PC-9 (cell line): ENCODE data around the gene MROH2B. TPM values are rescaled to one million over a fixed set of nuclear protein-coding genes. Genes with fewer than 3 reads are reported as not detected.

Experiments
- BruUV-seq: library from RNA; stranded (reverse); fragments of 400-500 nt; replicated peaks from 2 replicates; lab custom pipeline; 2021; lab: Mats Ljungman, UMichigan
- CTCF ChIA-PET: fragments of 300-600 bp; sonication (Branson Sonifier 250); formaldehyde crosslinking; loops from one replicate; lab custom pipeline; 2022; ENCODE audit warnings: antibody characterized with exemption; lab: Charles Lee
- POLR2A ChIA-PET: fragments of 300-600 bp; sonication (Branson Sonifier 250); formaldehyde crosslinking; loops from one replicate; lab custom pipeline; 2022; ENCODE audit warnings: antibody characterized with exemption; ENCODE audit not compliant: unreplicated experiment; lab: Charles Lee
- DNase-seq, 2 experiments: peaks; one replicate each; pipeline versions ENCODE4 v3.0.0 to v3.0.0-alpha.2; 2015 to 2022; ENCODE audit warnings: mixed read lengths in 1 of 2
- H2AFZ ChIP-seq: fragments of 200-600 bp; sonication (generic); 2 replicates; pipeline ENCODE4 v1.8.1; 2017; ENCODE audit warnings: antibody characterized with exemption
- H3F3A ChIP-seq: fragments of 200-600 bp; sonication (generic); 2 replicates; pipeline ENCODE4 v1.8.1; 2017; ENCODE audit warnings: antibody characterized with exemption, mild to moderate bottlenecking, low read depth; ENCODE audit not compliant: insufficient read depth
- H3K27ac ChIP-seq: fragments of 200-600 bp; sonication (generic); 2 replicates; pipeline ENCODE4 v1.6.1; 2016; ENCODE audit warnings: mixed run types
- H3K27me3 ChIP-seq: fragments of 200-600 bp; sonication (generic); 2 replicates; pipeline ENCODE4 v1.6.1; 2016; ENCODE audit warnings: low read depth, mixed run types; ENCODE audit not compliant: insufficient read depth
- H3K36me3 ChIP-seq: fragments of 200-600 bp; sonication (generic); 2 replicates; pipeline ENCODE4 v1.6.1; 2016; ENCODE audit warnings: low read depth, mixed run types
- H3K4me1 ChIP-seq: fragments of 200-600 bp; sonication (generic); replicated peaks from 2 replicates; pipeline ENCODE4 v1.6.1; 2016; ENCODE audit warnings: mixed run types; ENCODE audit not compliant: insufficient read depth
- H3K4me2 ChIP-seq: fragments of 200-600 bp; sonication (generic); 2 replicates; pipeline ENCODE4 v1.6.1; 2017; ENCODE audit warnings: mixed run types
- H3K4me3 ChIP-seq: fragments of 200-600 bp; sonication (generic); 2 replicates; pipeline ENCODE4 v1.6.1; 2016; ENCODE audit warnings: mixed run types
- H3K79me2 ChIP-seq: fragments of 200-600 bp; sonication (generic); 2 replicates; pipeline ENCODE4 v1.6.1; 2017; ENCODE audit warnings: low read depth, mixed run types
- H3K9me2 ChIP-seq: fragments of 200-600 bp; sonication (generic); 2 replicates; pipeline ENCODE4 v1.8.1; 2017; ENCODE audit warnings: mild to moderate bottlenecking; ENCODE audit not compliant: insufficient read depth
- H3K9me3 ChIP-seq: fragments of 200-600 bp; sonication (generic); 2 replicates; pipeline ENCODE4 v1.8.1; 2016; ENCODE audit warnings: low read depth; ENCODE audit not compliant: insufficient read depth
- H4K20me1 ChIP-seq: fragments of 200-600 bp; sonication (generic); 2 replicates; pipeline ENCODE4 v1.8.1; 2017; ENCODE audit not compliant: insufficient read depth
- CTCF ChIP-seq: fragments of 200-600 bp; sonication (generic); conservative IDR thresholded peaks from 2 replicates; pipeline ENCODE4 v1.6.1; 2017; ENCODE audit warnings: mixed run types, antibody characterized with exemption, mild to moderate bottlenecking, moderate library complexity
- EZH2 ChIP-seq: fragments of 200-600 bp; sonication (generic); IDR thresholded peaks from 2 replicates; pipeline ENCODE4 v1.8.0; 2017; ENCODE audit warnings: antibody characterized with exemption, low read depth
- intact Hi-C: fragments of 100-400 bp; cut with micrococcal nuclease; formaldehyde crosslinking; loops from one replicate; pipeline ENCODE4 v1.10.0; 2022; ENCODE audit not compliant: unreplicated experiment
- total RNA-seq: library from RNA; stranded (reverse); gene quantifications from 2 replicates; pipeline ENCODE4 v1.2.3, GENCODE V29; 2021

MROH2B gene
- total RNA-seq, 1 experiment from 2014 or later, result not detected

DNA sequence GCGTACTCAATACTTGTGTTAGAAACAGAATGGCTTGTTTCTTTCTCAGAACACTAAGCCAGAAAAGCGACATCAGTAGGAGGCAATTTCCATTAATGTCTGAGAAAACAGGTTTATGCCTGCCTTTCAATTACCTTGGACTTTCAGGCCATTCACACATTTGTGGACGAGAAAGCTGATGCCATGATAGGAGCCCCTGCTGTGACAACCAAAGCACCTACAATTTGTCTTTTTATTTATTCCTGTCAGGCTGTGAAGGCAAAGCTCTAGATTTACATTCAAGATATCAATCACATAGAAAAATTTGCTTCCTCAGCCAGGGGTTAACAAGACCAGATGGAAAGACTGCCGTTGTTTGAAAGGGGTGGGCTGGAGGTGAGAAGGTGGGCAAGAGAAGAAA lies 85.6 kb downstream of the MROH2B start:
- peak in 1 of 2 experiments; percentile 33 for DNase-seq
- POLR2A ChIA-PET, result interaction anchor here (0.6 kb wide), 1 partner anchor 31 kb away, joined by 5 read pairs; no protein-coding TSS in a partner anchor
- Histone ChIP-seq H2AFZ (no peak overlapping the region), H3K9me3 (no peaks in the 10 kb centered on the region), H3K4me1 (peaks cover 18% of the 10 kb centered on the region), H3K27me3 (no peaks in the 10 kb centered on the region), H3K27ac (no peak overlapping the region), H3K4me2 (no peak overlapping the region), H3F3A (no peaks in the 10 kb centered on the region), H3K36me3 (no peaks in the 10 kb centered on the region), H3K9me2 (no peaks in the 10 kb centered on the region), H3K79me2 (no peaks in the 10 kb centered on the region), H4K20me1 (no peaks in the 10 kb centered on the region), H3K4me3 (no peak overlapping the region)
- no TSS peak for BruUV-seq
- TF ChIP-seq EZH2 (no peak), CTCF (no peak)
- intact Hi-C loops, result no loop called here
- CTCF ChIA-PET, result no interaction called here

DNA sequence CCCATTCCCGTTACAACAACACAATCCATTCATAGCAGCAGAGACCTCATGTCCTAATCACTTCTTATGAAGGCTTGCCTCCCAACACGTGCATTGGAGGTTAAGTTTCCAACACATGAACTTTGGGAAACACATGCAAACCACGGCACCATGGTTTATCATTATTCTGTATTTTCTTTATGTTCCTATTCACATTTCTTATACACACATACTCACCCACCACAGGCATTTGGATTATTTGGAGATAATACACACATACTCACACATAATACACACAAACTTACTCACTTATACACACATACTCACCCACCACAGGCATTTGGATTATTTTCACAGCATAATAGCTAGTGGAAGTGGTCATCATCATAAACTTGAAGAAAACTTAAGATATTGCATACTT lies 86.3 kb downstream of the MROH2B start:
- H3K9me2 ChIP-seq, result no peaks in the 10 kb centered on the region
- no peaks in the 10 kb centered on the region for H4K20me1 ChIP-seq
- intact Hi-C loops, result no loop called here
- DNase-seq, result peak in 1 of 2 experiments; percentile 34
- no peaks in the 10 kb centered on the region for H3F3A ChIP-seq
- H3K27ac ChIP-seq, result no peak overlapping the region
- CTCF ChIA-PET, result interaction anchor here (0.6 kb wide), 1 partner anchor 30 kb away, joined by 8 read pairs; no protein-coding TSS in a partner anchor
- no peaks in the 10 kb centered on the region for H3K27me3 ChIP-seq
- H3K36me3 ChIP-seq, result no peaks in the 10 kb centered on the region
- BruUV-seq, result no TSS peak
- H3K79me2 ChIP-seq, result no peaks in the 10 kb centered on the region
- no peak overlapping the region for H2AFZ ChIP-seq
- no peak overlapping the region for H3K4me3 ChIP-seq
- TF ChIP-seq CTCF, result no peak
- no peak for TF ChIP-seq EZH2
- H3K4me2 ChIP-seq, result no peak overlapping the region
- peaks cover 12% of the 10 kb centered on the region for H3K4me1 ChIP-seq
- H3K9me3 ChIP-seq, result no peaks in the 10 kb centered on the region
- POLR2A ChIA-PET, result no interaction called here

GRCh38 chr5:40983781-40984180 lies 87.4 kb downstream of the MROH2B start:
- H2AFZ ChIP-seq, result 0 out of 2 replicates have a peak overlapping the region, but pooled peaks have one; percentile 23
- DNase-seq, result peak in 1 of 2 experiments; percentile 48
- H3K4me3 ChIP-seq, result no peak overlapping the region
- H3K9me2 ChIP-seq, result no peaks in the 10 kb centered on the region
- no peaks in the 10 kb centered on the region for H3K79me2 ChIP-seq
- intact Hi-C loops, result no loop called here
- H4K20me1 ChIP-seq, result no peaks in the 10 kb centered on the region
- H3K27me3 ChIP-seq, result no peaks in the 10 kb centered on the region
- ChIA-PET POLR2A (no interaction called here), CTCF (no interaction called here)
- H3K4me2 ChIP-seq, result no peak overlapping the region
- no peaks in the 10 kb centered on the region for H3K36me3 ChIP-seq
- no peaks in the 10 kb centered on the region for H3F3A ChIP-seq
- no TSS peak for BruUV-seq
- no peak overlapping the region for H3K27ac ChIP-seq
- H3K4me1 ChIP-seq, result peaks cover 3% of the 10 kb centered on the region; the same call in 1 of the 2 replicates
- H3K9me3 ChIP-seq, result no peaks in the 10 kb centered on the region
- TF ChIP-seq CTCF, result no peak
- TF ChIP-seq EZH2, result no peak
